ENCODE data around the gene TENT5C. TPM values are rescaled to one million over a fixed set of nuclear protein-coding genes. Genes with fewer than 3 reads are reported as not detected.
A peak's percentile ranks its signal among the peaks of the same experiment; 100 is the strongest.

Gene TENT5C
- polyA plus RNA-seq (0.10 to 0.13 TPM (median 0.10 TPM) in 3 replicates), polyA minus RNA-seq (0.07 to 0.63 TPM (median 0.35 TPM) in 3 replicates)
- 0.07 TPM for polyA plus RNA-seq (2011; ENCODE audit: low read depth)
- polyA plus RNA-seq (2011; cell fraction: cytosol; rRNA removed) = 0.06 and 0.13 TPM in 2 replicates
- 0.17 and 0.18 TPM in 2 replicates for polyA plus RNA-seq (2011; cell fraction: nucleus; rRNA removed)
- 0.13 and 0.28 TPM in 2 replicates for polyA plus RNA-seq (2012; ENCODE audit: low replicate concordance)
- 0.38 TPM for polyA minus RNA-seq (2011; cell fraction: cytosol; rRNA and poly(A)+ RNA removed)
- 0.31 and 0.32 TPM in 2 replicates for polyA minus RNA-seq (2011; cell fraction: nucleus; rRNA and poly(A)+ RNA removed)

DNA sequence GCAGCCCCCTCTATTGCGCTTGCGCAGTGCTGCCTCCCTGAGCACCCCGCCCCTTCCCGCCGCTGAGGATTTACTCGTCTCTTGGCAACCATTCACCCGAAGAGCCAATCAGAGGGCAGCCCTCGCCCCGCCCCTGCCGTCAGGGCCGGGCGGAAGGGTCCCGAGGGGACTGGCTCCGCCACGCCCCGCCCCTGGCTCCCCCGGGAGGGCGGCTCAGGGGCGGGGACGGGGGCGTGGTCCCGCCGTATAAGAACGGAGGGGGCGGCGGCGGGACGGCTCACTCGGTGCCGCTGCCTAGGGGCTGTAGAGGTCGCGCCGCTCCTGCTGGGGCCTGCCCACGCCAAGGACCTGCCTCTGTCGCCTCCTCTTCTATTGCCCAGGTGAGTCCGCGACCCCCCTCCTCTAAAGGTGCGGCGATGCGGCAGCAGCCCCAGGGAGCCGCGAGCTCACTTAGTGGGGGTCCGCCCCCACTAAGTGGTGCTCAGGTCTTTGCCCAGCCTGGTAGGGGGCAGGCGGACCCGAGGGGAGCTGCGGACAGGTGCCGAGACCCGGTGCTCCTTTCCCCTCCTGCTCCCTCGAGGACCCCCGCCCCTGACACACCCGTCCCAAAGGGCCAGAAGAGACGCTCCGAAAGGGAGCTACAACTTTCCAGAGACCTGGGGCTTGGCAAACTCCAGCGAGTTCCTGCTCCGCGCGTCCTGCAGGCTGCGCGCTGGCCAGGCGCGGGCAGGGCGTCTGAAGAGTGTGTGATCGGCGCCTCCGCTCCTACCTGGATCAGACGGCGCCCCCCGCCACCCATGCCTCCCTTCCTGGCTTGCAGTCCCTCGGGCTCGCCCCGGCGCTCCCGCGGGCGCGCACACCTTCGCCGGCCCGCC lies at the start of gene TENT5C:
TSS of gene TENT5C (plus strand) at position 275 of the 875 bp plus-strand sequence. CDS start 16,821 bp downstream, outside the sequence.
- Histone ChIP-seq H4K20me1 (ENCODE audit: control insufficient read depth, extremely low read depth, insufficient read depth, low read length) (no peaks in the 10 kb centered on the region), H3K9ac (ENCODE audit: control insufficient read depth, extremely low read depth, insufficient read depth, low read length) (peak within 1 kb of the TSS; percentile 65), H3K4me1 (ENCODE audit: control insufficient read depth, extremely low read depth, insufficient read depth, low read length) (peaks cover 15% of the 10 kb centered on the region), H3K4me2 (ENCODE audit: control insufficient read depth, extremely low read depth, insufficient read depth, low read depth, low read length) (peak within 1 kb of the TSS; percentile 94), H3K9me1 (ENCODE audit: control insufficient read depth, extremely low read depth, insufficient read depth, low read length) (no peaks in the 10 kb centered on the region), H3K36me3 (ENCODE audit: control insufficient read depth in 2 of 2, extremely low read depth in 1 of 2, insufficient read depth in 2 of 2, low read length in 2 of 2) (no peaks in the 10 kb centered on the region), H3K27ac (ENCODE audit: control insufficient read depth, insufficient read depth, low read length) (peak within 1 kb of the TSS; percentile 68), H3K27me3 (ENCODE audit: control insufficient read depth, extremely low read depth, insufficient read depth, low read length) (peaks cover 3% of the 10 kb centered on the region), H3K79me2 (ENCODE audit: control insufficient read depth, insufficient read depth, low read length) (no peaks in the 10 kb centered on the region), H3K4me3 (ENCODE audit: control insufficient read depth in 2 of 3, extremely low read depth in 1 of 3, insufficient read depth in 2 of 3, low read depth in 1 of 3, low read length in 3 of 3) (peak within 1 kb of the TSS; percentile 58 to 93 (median 91)), H2AFZ (ENCODE audit: control insufficient read depth, low read length) (peak within 1 kb of the TSS; percentile 97), H3K9me3 (ENCODE audit: control insufficient read depth, low read depth, low read length) (no peaks in the 10 kb centered on the region)
- dilution Hi-C loops (cut with MboI; ENCODE audit: extremely low pct_ligation_motif_present, low sequenced_read_pairs) = no loop called here
- FAIRE-seq (peak; percentile 34), DNase-seq (ENCODE audit: low read depth, low spot score) (peak; percentile 60)
- no peak for TF ChIP-seq EZH2 (IDR thresholded peaks at IDR 0.05; ENCODE audit: low read length)
- TF ChIP-seq, protein P1, sequence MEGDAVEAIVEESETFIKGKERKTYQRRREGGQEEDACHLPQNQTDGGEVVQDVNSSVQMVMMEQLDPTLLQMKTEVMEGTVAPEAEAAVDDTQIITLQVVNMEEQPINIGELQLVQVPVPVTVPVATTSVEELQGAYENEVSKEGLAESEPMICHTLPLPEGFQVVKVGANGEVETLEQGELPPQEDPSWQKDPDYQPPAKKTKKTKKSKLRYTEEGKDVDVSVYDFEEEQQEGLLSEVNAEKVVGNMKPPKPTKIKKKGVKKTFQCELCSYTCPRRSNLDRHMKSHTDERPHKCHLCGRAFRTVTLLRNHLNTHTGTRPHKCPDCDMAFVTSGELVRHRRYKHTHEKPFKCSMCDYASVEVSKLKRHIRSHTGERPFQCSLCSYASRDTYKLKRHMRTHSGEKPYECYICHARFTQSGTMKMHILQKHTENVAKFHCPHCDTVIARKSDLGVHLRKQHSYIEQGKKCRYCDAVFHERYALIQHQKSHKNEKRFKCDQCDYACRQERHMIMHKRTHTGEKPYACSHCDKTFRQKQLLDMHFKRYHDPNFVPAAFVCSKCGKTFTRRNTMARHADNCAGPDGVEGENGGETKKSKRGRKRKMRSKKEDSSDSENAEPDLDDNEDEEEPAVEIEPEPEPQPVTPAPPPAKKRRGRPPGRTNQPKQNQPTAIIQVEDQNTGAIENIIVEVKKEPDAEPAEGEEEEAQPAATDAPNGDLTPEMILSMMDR (optimal IDR thresholded peaks at IDR 0.05 in 1 of 3, IDR thresholded peaks at IDR 0.05 in 1 of 3, conservative IDR thresholded peaks at IDR 0.05 in 1 of 3; ENCODE audit: extremely low read depth in 1 of 3, insufficient read depth in 2 of 3, low read length in 3 of 3) = peak in 1 of 3 experiments; percentile 15

DNA sequence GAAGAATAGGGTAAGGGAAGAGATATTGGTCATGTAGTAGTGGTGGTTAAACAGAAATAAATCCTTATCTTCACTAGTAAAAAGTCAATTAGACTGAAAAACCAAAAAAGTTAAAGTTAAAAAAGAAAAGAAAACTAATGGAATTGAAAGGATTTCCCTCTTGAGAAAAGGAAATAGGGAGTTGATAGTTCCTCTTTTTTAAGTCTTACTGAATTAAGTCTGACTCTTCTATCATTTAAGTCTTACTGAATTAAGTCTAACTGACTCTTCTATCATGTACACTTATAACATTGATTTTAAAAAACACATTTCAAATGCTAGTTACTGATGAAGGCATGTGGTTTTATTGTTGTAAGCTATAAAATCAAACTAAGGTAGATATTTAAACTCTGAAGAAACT lies 49.5 kb upstream of the TENT5C start:
- H4K20me1 ChIP-seq (ENCODE audit: control insufficient read depth, extremely low read depth, insufficient read depth, low read length) = no peaks in the 10 kb centered on the region
- H2AFZ ChIP-seq (ENCODE audit: control insufficient read depth, low read length) = no peak overlapping the region
- H3K4me2 ChIP-seq (ENCODE audit: control insufficient read depth, extremely low read depth, insufficient read depth, low read depth, low read length) = no peak overlapping the region
- no peak overlapping the region for H3K9ac ChIP-seq (ENCODE audit: control insufficient read depth, extremely low read depth, insufficient read depth, low read length)
- H3K27ac ChIP-seq (ENCODE audit: control insufficient read depth, insufficient read depth, low read length) = no peak overlapping the region
- H3K79me2 ChIP-seq (ENCODE audit: control insufficient read depth, insufficient read depth, low read length) = no peaks in the 10 kb centered on the region
- H3K36me3 ChIP-seq (ENCODE audit: control insufficient read depth in 2 of 2, extremely low read depth in 1 of 2, insufficient read depth in 2 of 2, low read length in 2 of 2) = no peaks in the 10 kb centered on the region
- dilution Hi-C loops (cut with MboI; ENCODE audit: extremely low pct_ligation_motif_present, low sequenced_read_pairs) = no loop called here
- no peaks in the 10 kb centered on the region for H3K9me3 ChIP-seq (ENCODE audit: control insufficient read depth, low read depth, low read length)
- TF ChIP-seq, protein P1 (optimal IDR thresholded peaks at IDR 0.05 in 1 of 3, IDR thresholded peaks at IDR 0.05 in 1 of 3, conservative IDR thresholded peaks at IDR 0.05 in 1 of 3; ENCODE audit: extremely low read depth in 1 of 3, insufficient read depth in 2 of 3, low read length in 3 of 3) = no peak
- no peak for TF ChIP-seq EZH2 (IDR thresholded peaks at IDR 0.05; ENCODE audit: low read length)
- H3K4me1 ChIP-seq (ENCODE audit: control insufficient read depth, extremely low read depth, insufficient read depth, low read length) = no peaks in the 10 kb centered on the region
- H3K27me3 ChIP-seq (ENCODE audit: control insufficient read depth, extremely low read depth, insufficient read depth, low read length) = peaks cover 5% of the 10 kb centered on the region
- no peak overlapping the region for H3K4me3 ChIP-seq (ENCODE audit: control insufficient read depth in 2 of 3, extremely low read depth in 1 of 3, insufficient read depth in 2 of 3, low read depth in 1 of 3, low read length in 3 of 3)
- DNase-seq (ENCODE audit: low read depth, low spot score) = no peak
- no peak for FAIRE-seq
- no peaks in the 10 kb centered on the region for H3K9me1 ChIP-seq (ENCODE audit: control insufficient read depth, extremely low read depth, insufficient read depth, low read length)
